Measurements from ENCODE around the gene AKT2. TPM values are rescaled to one million over a fixed set of nuclear protein-coding genes. Genes with fewer than 3 reads are reported as not detected.

AKT2 gene
- total RNA-seq, 4 donors from 2014 or later = 64.2 to 88.9 (median 72.8) TPM

GRCh38 chr19:40205760-40206159 is 79.4 kb downstream of the AKT2 start:
- H3K27me3 ChIP-seq = no peaks in the 10 kb centered on the region
- H3K9me3 ChIP-seq = peaks cover 0 to 13% (median 0%) of the 10 kb centered on the region in 3 donors
- peaks cover 0 to 95% of the 10 kb centered on the region in 2 donors for H3K36me3 ChIP-seq
- ATAC-seq = no peak
- 95% methylated on average over 4 of the region's 21 CpGs; no CpG with 5 or more reads in 1 of the 2 donors for WGBS, 2 donors (ENCODE audit: low coverage in 1 of 2)
- TF ChIP-seq EP300 (IDR thresholded peaks at IDR 0.05) (no peak), POLR2A (IDR thresholded peaks at IDR 0.05) (no peak), CTCF (IDR thresholded peaks at IDR 0.05) (no peak)
- H3K4me3 ChIP-seq = no peak overlapping the region
- no peak overlapping the region for H3K27ac ChIP-seq
- H3K4me1 ChIP-seq = no peaks in the 10 kb centered on the region

GRCh38 chr19:40204381-40204780 is 80.8 kb downstream of the AKT2 start:
- Histone ChIP-seq H3K4me3 (no peak overlapping the region), H3K27me3 (no peaks in the 10 kb centered on the region), H3K4me1 (no peaks in the 10 kb centered on the region), H3K36me3 (peaks cover 0 to 95% of the 10 kb centered on the region in 2 donors), H3K9me3 (peaks cover 0 to 13% (median 0%) of the 10 kb centered on the region in 3 donors), H3K27ac (no peak overlapping the region)
- no peak for ATAC-seq
- WGBS, 2 donors (ENCODE audit: low coverage in 1 of 2) = no CpG with 5 or more reads among the region's 16 CpGs
- TF ChIP-seq POLR2A (IDR thresholded peaks at IDR 0.05) (no peak), POLR2AphosphoS5 (IDR thresholded peaks at IDR 0.05) (no peak), EP300 (IDR thresholded peaks at IDR 0.05) (no peak), CTCF (IDR thresholded peaks at IDR 0.05) (no peak)

- 38 to 86% methylated on average over 2 of the region's 9 CpGs for WGBS, 2 donors (ENCODE audit: low coverage in 1 of 2)
- peaks cover 0 to 76% of the 10 kb centered on the region in 2 donors for H3K36me3 ChIP-seq
- no peak overlapping the region for H3K4me3 ChIP-seq
- TF ChIP-seq CTCF (IDR thresholded peaks at IDR 0.05) (no peak), EP300 (IDR thresholded peaks at IDR 0.05) (no peak), POLR2AphosphoS5 (IDR thresholded peaks at IDR 0.05) (no peak), POLR2A (IDR thresholded peaks at IDR 0.05) (no peak)
- no peaks in the 10 kb centered on the region for H3K27me3 ChIP-seq
- no peaks in the 10 kb centered on the region for H3K4me1 ChIP-seq
- H3K27ac ChIP-seq = no peak overlapping the region
- peaks cover 0 to 8% (median 0%) of the 10 kb centered on the region in 3 donors for H3K9me3 ChIP-seq
- no peak for ATAC-seq
These were observed 84.6 kb downstream of the AKT2 start for GRCh38 chr19:40200341-40201099.

- H3K9me3 ChIP-seq = no peaks in the 10 kb centered on the region
- peaks cover 0 to 13% (median 0%) of the 10 kb centered on the region in 3 donors for H3K4me1 ChIP-seq
- no peak overlapping the region for H3K4me3 ChIP-seq
- WGBS, 2 donors (ENCODE audit: low coverage in 1 of 2) = 87 to 97% methylated on average over 3 to 7 of the region's 29 CpGs
- ATAC-seq = no peak
- H3K27ac ChIP-seq = no peak overlapping the region
- TF ChIP-seq EP300 (IDR thresholded peaks at IDR 0.05) (no peak), POLR2AphosphoS5 (IDR thresholded peaks at IDR 0.05) (no peak), POLR2A (IDR thresholded peaks at IDR 0.05) (no peak), CTCF (IDR thresholded peaks at IDR 0.05) (no peak)
- H3K27me3 ChIP-seq = no peaks in the 10 kb centered on the region
- peaks cover 0 to 55% of the 10 kb centered on the region in 2 donors for H3K36me3 ChIP-seq
These were observed 86.7 kb downstream of the AKT2 start for GRCh38 chr19:40198272-40198990.

GRCh38 chr19:40193587-40193849 is 91.6 kb downstream of the AKT2 start:
- whole genome bisulfite sequencing, 2 donors (ENCODE audit: low coverage in 1 of 2) = 13 to 79% methylated on average over 1 to 3 of the region's 3 CpGs
- Histone ChIP-seq H3K4me1 (peaks cover 0 to 41% (median 17%) of the 10 kb centered on the region in 3 donors), H3K9me3 (no peaks in the 10 kb centered on the region), H3K27me3 (no peaks in the 10 kb centered on the region), H3K36me3 (peaks cover 0 to 6% of the 10 kb centered on the region in 2 donors), H3K4me3 (no peak overlapping the region), H3K27ac (no peak overlapping the region)
- TF ChIP-seq EP300 (IDR thresholded peaks at IDR 0.05) (no peak), POLR2A (IDR thresholded peaks at IDR 0.05) (no peak), CTCF (IDR thresholded peaks at IDR 0.05) (no peak), POLR2AphosphoS5 (IDR thresholded peaks at IDR 0.05) (no peak)
- no peak for ATAC-seq

Data from gastroesophageal sphincter (tissue), 4 donors.